RWPE2 (cell line): Measurements from ENCODE around the gene CACFD1.

Experiments used
- ATAC-seq: fragments of 200-7000 bp; cut with Tn5 transposase; 3 replicates; pipeline ENCODE4 v1.9.1; 2021; ENCODE audit warnings: low read depth
- DNase-seq: peaks from one replicate; pipeline ENCODE4 v3.0.0-alpha.2; 2020; ENCODE audit warnings: low spot score
- H3K27ac ChIP-seq: fragments of 450-650 bp; 2 replicates; pipeline ENCODE4 v1.5.1; 2017; ENCODE audit warnings: mild to moderate bottlenecking; ENCODE audit not compliant: poor library complexity, severe bottlenecking
- H3K27me3 ChIP-seq: fragments of 250-450 bp; sonication (Bioruptor Pico); 2 replicates; pipeline ENCODE4 v1.5.1; 2021; ENCODE audit warnings: mild to moderate bottlenecking, moderate library complexity; ENCODE audit not compliant: insufficient read depth, poor library complexity, severe bottlenecking
- H3K36me3 ChIP-seq: fragments of 250-450 bp; sonication (Bioruptor Pico); 2 replicates; pipeline ENCODE4 v1.5.1; 2020; ENCODE audit warnings: low read depth, mild to moderate bottlenecking, moderate library complexity
- H3K4me1 ChIP-seq: fragments of 250-450 bp; sonication (Bioruptor Pico); 2 replicates; pipeline ENCODE4 v1.5.1; 2021; ENCODE audit warnings: mild to moderate bottlenecking, moderate library complexity; ENCODE audit not compliant: insufficient read depth, poor library complexity, severe bottlenecking
- H3K4me3 ChIP-seq: fragments of 250-450 bp; sonication (Bioruptor Pico); 2 replicates; pipeline ENCODE4 v1.5.1; 2021; ENCODE audit warnings: mild to moderate bottlenecking, moderate library complexity; ENCODE audit not compliant: severe bottlenecking
- H3K9me3 ChIP-seq: fragments of 250-450 bp; sonication (Bioruptor Pico); 2 replicates; pipeline ENCODE4 v1.5.1; 2021; ENCODE audit warnings: mild to moderate bottlenecking, moderate library complexity; ENCODE audit not compliant: severe bottlenecking
- CTCF ChIP-seq: fragments of 450-650 bp; IDR thresholded peaks from one replicate; pipeline ENCODE4 v1.5.1; 2017; ENCODE audit warnings: mild to moderate bottlenecking, moderate library complexity; ENCODE audit not compliant: poor library complexity, severe bottlenecking

Gene CACFD1

DNA sequence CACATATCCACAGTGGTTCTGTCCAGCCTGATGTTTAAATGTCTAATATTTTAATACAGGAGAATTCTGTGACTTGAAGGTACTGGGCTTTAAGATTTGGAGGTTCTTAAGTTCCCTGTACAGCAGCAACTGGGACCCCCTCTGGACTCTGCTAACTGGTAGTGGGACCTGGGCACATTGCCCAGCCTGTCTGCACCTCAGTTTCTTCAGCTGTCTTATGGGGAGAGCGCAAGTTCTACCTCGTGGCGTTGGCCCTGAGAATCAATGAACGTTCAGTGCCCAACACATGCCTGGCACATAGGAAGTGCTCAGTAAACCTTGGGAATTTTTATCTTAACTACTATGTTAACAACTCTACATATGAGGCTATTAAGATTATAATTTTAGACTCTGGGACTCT lies 17.7 kb downstream of the CACFD1 start:
- Histone ChIP-seq H3K27me3 (no peaks in the 10 kb centered on the region), H3K27ac (no peak overlapping the region), H3K9me3 (no peaks in the 10 kb centered on the region), H3K4me1 (no peaks in the 10 kb centered on the region), H3K4me3 (no peak overlapping the region), H3K36me3 (peaks cover 27% of the 10 kb centered on the region)
- ATAC-seq (no peak), DNase-seq (no peak)
- no peak for TF ChIP-seq CTCF

DNA sequence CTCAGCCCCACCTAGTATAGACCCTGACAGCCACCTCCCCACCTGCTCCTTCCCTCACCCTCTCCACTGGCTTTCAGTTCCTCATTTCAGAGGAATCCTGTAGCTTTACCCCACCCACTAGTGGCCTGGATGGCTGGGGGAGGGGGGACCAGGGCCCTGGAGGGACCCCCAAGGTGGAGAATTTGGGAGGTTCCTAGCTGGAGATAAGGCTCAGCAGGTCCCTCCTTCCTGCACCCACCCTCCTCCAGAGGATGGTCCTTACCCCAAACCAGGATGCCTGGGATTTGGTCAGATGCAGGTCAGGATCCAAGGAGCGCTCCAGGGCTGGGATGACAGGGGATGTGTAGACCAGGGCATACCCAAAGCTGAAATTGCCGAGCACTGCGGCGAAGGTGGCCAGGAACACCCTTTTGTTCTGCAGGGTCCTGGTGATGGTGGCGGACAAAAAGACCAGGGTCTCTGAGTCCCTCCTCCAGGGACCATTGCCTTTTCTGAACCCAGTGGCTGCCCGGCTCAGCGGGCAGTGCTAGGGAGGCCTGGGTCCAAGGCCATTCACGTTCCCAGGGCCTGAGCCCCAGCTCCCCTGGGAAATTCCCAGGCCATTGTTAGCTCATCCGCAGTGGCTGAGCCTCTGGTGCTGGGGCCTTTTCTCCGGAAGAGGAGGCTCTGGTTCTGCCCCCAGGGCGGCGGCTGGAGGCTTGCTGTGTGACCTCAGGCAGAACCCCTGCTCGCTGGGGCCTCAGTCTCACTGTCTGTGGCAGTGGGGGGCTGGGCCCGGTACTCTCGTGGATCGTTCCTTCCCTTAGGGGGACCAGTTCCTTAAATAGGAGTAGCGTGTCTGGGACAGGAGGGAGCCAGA lies 18.4 kb downstream of the CACFD1 start:
- peaks cover 27% of the 10 kb centered on the region for H3K36me3 ChIP-seq
- ATAC-seq (peak; percentile 20), DNase-seq (no peak)
- no peaks in the 10 kb centered on the region for H3K27me3 ChIP-seq
- TF ChIP-seq CTCF, result no peak
- H3K27ac ChIP-seq, result peak overlapping the region; percentile 45
- H3K4me3 ChIP-seq, result peak overlapping the region; percentile 53
- no peaks in the 10 kb centered on the region for H3K9me3 ChIP-seq
- no peaks in the 10 kb centered on the region for H3K4me1 ChIP-seq

DNA sequence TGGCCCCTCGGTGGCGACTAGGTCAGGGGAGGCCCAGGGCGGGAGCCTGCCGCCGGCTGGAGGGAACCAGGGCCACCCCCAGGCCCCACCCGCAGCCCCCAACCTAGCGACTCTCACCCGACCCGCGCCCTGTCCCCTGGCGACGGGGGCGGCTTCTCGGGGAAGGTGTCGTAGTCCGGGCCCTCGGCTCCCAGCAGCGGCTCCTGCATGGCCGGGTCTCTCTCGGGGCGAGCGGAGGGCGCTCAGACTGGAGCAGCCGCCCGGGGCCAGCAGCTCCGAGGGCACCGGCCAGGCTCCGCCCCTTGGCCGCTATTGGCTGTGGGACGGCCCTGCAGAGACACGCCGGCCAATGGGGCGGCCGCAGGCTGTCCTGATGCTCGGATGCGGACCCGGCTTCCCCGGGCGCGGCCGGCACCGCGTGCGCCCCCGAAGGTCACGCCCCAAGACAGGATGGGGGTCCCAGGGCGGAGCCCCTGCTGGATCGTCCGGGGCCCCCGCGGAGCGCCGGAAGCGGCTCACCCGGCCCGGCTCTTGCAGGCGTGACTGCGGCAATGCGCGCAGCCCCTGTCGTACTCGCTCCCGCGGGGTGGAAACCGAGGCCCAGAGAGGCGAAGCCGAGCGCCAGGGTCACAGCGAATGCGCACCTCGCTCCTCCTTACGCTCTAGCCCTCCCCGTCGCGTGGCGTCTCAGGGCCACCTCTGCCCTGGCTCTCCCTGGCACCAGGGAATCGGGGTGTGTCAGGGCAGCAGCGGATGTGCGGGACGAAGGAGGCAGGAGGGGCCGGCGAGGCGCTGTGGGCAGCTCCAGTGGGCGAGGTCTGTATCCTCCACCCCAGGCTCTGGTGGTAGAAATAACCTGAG lies 19.3 kb downstream of the CACFD1 start, which contains the start of gene SLC2A6:
Gene SLC2A6 (minus strand): TSS at position 249 of the 861 bp plus-strand sequence. CDS start 40 bp downstream, at position 209.
- Histone ChIP-seq H3K4me1 (no peaks in the 10 kb centered on the region), H3K36me3 (peaks cover 27% of the 10 kb centered on the region), H3K27ac (peak within 1 kb of the TSS; percentile 45), H3K27me3 (no peaks in the 10 kb centered on the region), H3K4me3 (peak within 1 kb of the TSS; percentile 53), H3K9me3 (no peaks in the 10 kb centered on the region)
- ATAC-seq (peak; percentile 98), DNase-seq (no peak)
- TF ChIP-seq CTCF, result no peak

DNA sequence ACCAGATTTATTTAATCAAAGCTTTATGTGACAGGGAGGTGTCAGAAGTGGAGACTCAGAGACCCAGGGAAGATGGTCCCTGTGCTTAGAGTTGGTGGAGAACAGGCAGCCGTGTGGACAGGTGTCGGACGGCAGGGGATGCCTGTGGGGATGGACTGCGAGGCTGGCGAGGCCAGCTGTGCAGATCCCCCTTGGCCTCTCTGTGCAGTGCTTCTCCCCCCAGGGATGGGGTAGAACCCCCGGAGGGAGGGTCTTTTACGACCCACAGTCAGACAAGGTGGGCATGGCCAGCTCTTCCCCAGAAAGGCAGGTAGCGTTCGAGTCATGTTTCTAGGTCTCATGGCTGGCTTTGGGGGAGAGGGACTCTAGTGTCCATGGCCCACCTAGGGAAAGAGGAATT lies 23.8 kb downstream of the CACFD1 start:
- no peak overlapping the region for H3K4me3 ChIP-seq
- no peak for TF ChIP-seq CTCF
- H3K9me3 ChIP-seq, result no peaks in the 10 kb centered on the region
- H3K36me3 ChIP-seq, result no peaks in the 10 kb centered on the region
- ATAC-seq (no peak), DNase-seq (no peak)
- no peaks in the 10 kb centered on the region for H3K4me1 ChIP-seq
- no peaks in the 10 kb centered on the region for H3K27me3 ChIP-seq
- no peak overlapping the region for H3K27ac ChIP-seq
